Astrocyte (in vitro differentiated cells and primary cell): ENCODE measurements around the gene AEBP2. TPM values are rescaled to one million over a fixed set of nuclear protein-coding genes. Genes with fewer than 3 reads are reported as not detected.

ENCODE experiments used
- DNase-seq: peaks from one replicate; pipeline ENCODE4 v3.0.0-alpha.2; 2010; ENCODE audit warnings: low read depth
- FAIRE-seq: peaks from 2 replicates; lab custom pipeline; 2011; peaks lifted over from hg19 to GRCh38; lab: Jason Lieb, UNC
- H2AFZ ChIP-seq: 2 replicates; pipeline ENCODE4 v1.6.0; 2012; ENCODE audit warnings: low read depth, low read length, inconsistent platforms
- H3K27ac ChIP-seq: 2 replicates; pipeline ENCODE4 v1.5.1; 2011; ENCODE audit warnings: low read depth, low read length, inconsistent platforms
- H3K27me3 ChIP-seq: 2 replicates; pipeline ENCODE4 v1.6.0; 2011; ENCODE audit warnings: low read length, inconsistent platforms; ENCODE audit not compliant: insufficient read depth
- H3K36me3 ChIP-seq: 2 replicates; pipeline ENCODE4 v1.5.1; 2011; ENCODE audit warnings: low read length, inconsistent platforms; ENCODE audit not compliant: insufficient read depth
- H3K4me1 ChIP-seq: 2 replicates; pipeline ENCODE4 v1.5.1; 2011; ENCODE audit warnings: low read length, inconsistent platforms; ENCODE audit not compliant: insufficient read depth
- H3K4me2 ChIP-seq: 2 replicates; pipeline ENCODE4 v1.6.0; 2012; ENCODE audit warnings: low read length, inconsistent platforms
- H3K4me3 ChIP-seq: 2 replicates; pipeline ENCODE4 v1.5.1; 2011; ENCODE audit warnings: low read depth, mild to moderate bottlenecking, low read length, inconsistent platforms; ENCODE audit not compliant: insufficient read depth
- H3K79me2 ChIP-seq: 2 replicates; pipeline ENCODE4 v1.6.0; 2012; ENCODE audit warnings: mild to moderate bottlenecking, low read length, inconsistent platforms; ENCODE audit not compliant: insufficient read depth
- H3K9ac ChIP-seq: 2 replicates; pipeline ENCODE4 v1.6.0; 2012; ENCODE audit warnings: mild to moderate bottlenecking, low read length, inconsistent platforms
- H3K9me3 ChIP-seq: 2 replicates; pipeline ENCODE4 v1.5.1; 2012; ENCODE audit warnings: low read depth, mild to moderate bottlenecking, low read length, inconsistent platforms; ENCODE audit not compliant: insufficient read depth
- H4K20me1 ChIP-seq: 2 replicates; pipeline ENCODE4 v1.6.0; 2012; ENCODE audit warnings: low read length, inconsistent platforms; ENCODE audit not compliant: insufficient read depth
- H3K27ac Mint-ChIP-seq: one replicate; pipeline ENCODE4 v1.8.0; 2021; ENCODE audit warnings: mild to moderate bottlenecking, mixed read lengths; ENCODE audit not compliant: unreplicated experiment
- H3K27me3 Mint-ChIP-seq: one replicate; pipeline ENCODE4 v1.8.0; 2021; ENCODE audit warnings: low read depth, mixed read lengths; ENCODE audit not compliant: unreplicated experiment
- H3K36me3 Mint-ChIP-seq: one replicate; pipeline ENCODE4 v1.8.0; 2021; ENCODE audit warnings: low read depth, mixed read lengths; ENCODE audit not compliant: unreplicated experiment
- H3K4me1 Mint-ChIP-seq: one replicate; pipeline ENCODE4 v1.8.0; 2021; ENCODE audit warnings: low read depth, mixed read lengths; ENCODE audit not compliant: unreplicated experiment
- H3K4me3 Mint-ChIP-seq: one replicate; pipeline ENCODE4 v1.8.0; 2021; ENCODE audit warnings: mild to moderate bottlenecking, moderate library complexity, mixed read lengths; ENCODE audit not compliant: unreplicated experiment
- H3K9me3 Mint-ChIP-seq: one replicate; pipeline ENCODE4 v1.8.0; 2021; ENCODE audit warnings: mild to moderate bottlenecking, mixed read lengths; ENCODE audit not compliant: unreplicated experiment
- CTCF ChIP-seq: IDR thresholded peaks from 2 replicates; pipeline ENCODE4 v1.5.1; 2011; ENCODE audit warnings: low read depth, mild to moderate bottlenecking, inconsistent platforms, low read length, moderate library complexity; ENCODE audit not compliant: insufficient read depth
- EZH2 ChIP-seq: IDR thresholded peaks from 2 replicates; pipeline ENCODE4 v1.6.1; 2012; ENCODE audit warnings: mild to moderate bottlenecking, low read length, inconsistent platforms; ENCODE audit not compliant: insufficient read depth
- total RNA-seq: library from RNA; stranded (reverse); gene quantifications from 2 replicates; pipeline ENCODE4 v1.2.1, GENCODE V29; 2021

The AEBP2 gene
- total RNA-seq, 1 donor from 2014 or later = 39.8 TPM

GRCh38 chr12:19553175-19553574, 113.9 kb downstream of the AEBP2 start:
- Histone ChIP-seq H3K27me3 (no peaks in the 10 kb centered on the region), H3K36me3 (no peaks in the 10 kb centered on the region), H3K4me2 (no peak overlapping the region), H3K9ac (no peak overlapping the region), H3K9me3 (no peaks in the 10 kb centered on the region), H3K79me2 (no peaks in the 10 kb centered on the region), H3K27ac (no peak overlapping the region), H3K4me3 (no peak overlapping the region), H3K4me1 (no peaks in the 10 kb centered on the region), H4K20me1 (no peaks in the 10 kb centered on the region), H2AFZ (no peak overlapping the region)
- H3K27ac Mint-ChIP-seq = no peak overlapping the region
- H3K4me1 Mint-ChIP-seq = peaks cover 5% of the 10 kb centered on the region
- H3K27me3 Mint-ChIP-seq = no peaks in the 10 kb centered on the region
- TF ChIP-seq EZH2 = no peak
- no peak for TF ChIP-seq CTCF
- no peak for FAIRE-seq
- no peak overlapping the region for H3K4me3 Mint-ChIP-seq
- no peaks in the 10 kb centered on the region for H3K9me3 Mint-ChIP-seq
- no peak for DNase-seq
- peaks cover 2% of the 10 kb centered on the region for H3K36me3 Mint-ChIP-seq

GRCh38 chr12:19561411-19561961, 122.2 kb downstream of the AEBP2 start:
- H3K36me3 Mint-ChIP-seq = no peaks in the 10 kb centered on the region
- no peak overlapping the region for H3K4me3 ChIP-seq
- H3K36me3 ChIP-seq = no peaks in the 10 kb centered on the region
- peaks cover 1% of the 10 kb centered on the region for H3K9me3 Mint-ChIP-seq
- no peak overlapping the region for H3K9ac ChIP-seq
- no peaks in the 10 kb centered on the region for H3K27me3 ChIP-seq
- no peak for TF ChIP-seq CTCF
- no peak for TF ChIP-seq EZH2
- H3K4me3 Mint-ChIP-seq = no peak overlapping the region
- no peaks in the 10 kb centered on the region for H3K9me3 ChIP-seq
- H2AFZ ChIP-seq = no peak overlapping the region
- H3K79me2 ChIP-seq = no peaks in the 10 kb centered on the region
- no peak overlapping the region for H3K4me2 ChIP-seq
- peaks cover 7% of the 10 kb centered on the region for H3K4me1 Mint-ChIP-seq
- H3K27me3 Mint-ChIP-seq = no peaks in the 10 kb centered on the region
- FAIRE-seq (peak; percentile 50), DNase-seq (no peak)
- H3K27ac Mint-ChIP-seq = no peak overlapping the region
- no peaks in the 10 kb centered on the region for H3K4me1 ChIP-seq
- H3K27ac ChIP-seq = no peak overlapping the region
- H4K20me1 ChIP-seq = no peaks in the 10 kb centered on the region
